GM12878 (cell line): ENCODE results near the gene PLIN3. TPM values are rescaled to one million over a fixed set of nuclear protein-coding genes. Genes with fewer than 3 reads are reported as not detected.

Experiments used
- ATAC-seq: fragments of 200-7000 bp; cut with Tn5 transposase; 3 replicates; pipeline ENCODE4 v1.9.1; 2020; ENCODE audit warnings: mild to moderate bottlenecking, moderate library complexity
- BruUV-seq: library from RNA; stranded (reverse); fragments of 400-500 nt; replicated peaks from 2 replicates; lab custom pipeline; 2021; lab: Mats Ljungman, UMichigan
- CTCF ChIA-PET: fragments of 300-600 bp; sonication (Branson Sonifier 250); formaldehyde crosslinking; extraction: SDS; loops from one replicate; lab custom pipeline; 2021; ENCODE audit warnings: inconsistent platforms; lab: Yijun Ruan, JAX
- POLR2A ChIA-PET: fragments of 350-600 bp; formaldehyde crosslinking; extraction: SDS; loops from one replicate; lab custom pipeline; 2021; ENCODE audit warnings: inconsistent platforms; lab: Charles Lee
- RAD21 ChIA-PET: fragments of 300-600 bp; sonication (Branson Sonifier 250); formaldehyde crosslinking; loops from one replicate; lab custom pipeline; 2023; ENCODE audit warnings: antibody characterized with exemption; ENCODE audit not compliant: unreplicated experiment; lab: Charles Lee
- SMC1A ChIA-PET: fragments of 300-600 bp; sonication (Branson Sonifier 250); formaldehyde crosslinking; loops from one replicate; lab custom pipeline; 2023; ENCODE audit not compliant: unreplicated experiment, uncharacterized antibody; lab: Charles Lee
- DNase-seq: peaks from one replicate; pipeline ENCODE4 v3.0.0-alpha.2; 2011; ENCODE audit warnings: low read depth, low spot score
- FAIRE-seq: peaks from 3 replicates; lab custom pipeline; 2011; peaks lifted over from hg19 to GRCh38; lab: Jason Lieb, UNC
- H2AFZ ChIP-seq: 2 replicates; pipeline ENCODE4 v1.6.0; 2011; ENCODE audit warnings: low read depth, low read length, control low read depth; ENCODE audit not compliant: control insufficient read depth
- H3K27ac ChIP-seq: 2 replicates; pipeline ENCODE4 v1.5.1; 2011; ENCODE audit warnings: control low read depth; ENCODE audit not compliant: control insufficient read depth, insufficient read depth
- H3K27me3 ChIP-seq, 2 experiments: replicated peaks in 1 of 2; 2 replicates each; pipeline versions ENCODE4 v1.6.0 to v1.6.1; 2011; ENCODE audit warnings: low read length in 1 of 2; ENCODE audit not compliant: control insufficient read depth in 2 of 2, insufficient read depth in 2 of 2
- H3K36me3 ChIP-seq, 2 experiments: 2 replicates each; pipeline ENCODE4 v1.5.1; 2011; ENCODE audit warnings: low read length in 1 of 2; ENCODE audit not compliant: control insufficient read depth in 2 of 2, insufficient read depth in 2 of 2
- H3K4me1 ChIP-seq: 2 replicates; pipeline ENCODE4 v1.6.1; 2011; ENCODE audit warnings: mild to moderate bottlenecking, low read length, moderate library complexity, mixed read lengths; ENCODE audit not compliant: control insufficient read depth, insufficient read depth
- H3K4me2 ChIP-seq: 2 replicates; pipeline ENCODE4 v1.6.0; 2011; ENCODE audit warnings: control low read depth; ENCODE audit not compliant: control insufficient read depth, insufficient read depth
- H3K4me3 ChIP-seq: fragments of 200-600 bp; sonication (generic); 2 replicates; pipeline ENCODE4 v1.5.1; 2016
- H3K79me2 ChIP-seq: 2 replicates; pipeline ENCODE4 v1.6.0; 2011; ENCODE audit warnings: low read length; ENCODE audit not compliant: control insufficient read depth, insufficient read depth
- H3K9ac ChIP-seq: 2 replicates; pipeline ENCODE4 v1.8.0; 2011; ENCODE audit warnings: low read length, control low read depth, mixed read lengths; ENCODE audit not compliant: control insufficient read depth, insufficient read depth
- H3K9me3 ChIP-seq: replicated peaks from 3 replicates; pipeline ENCODE4 v1.5.1; 2011; ENCODE audit warnings: mild to moderate bottlenecking, low read length; ENCODE audit not compliant: control insufficient read depth, insufficient read depth
- H4K20me1 ChIP-seq: 2 replicates; pipeline ENCODE4 v1.6.0; 2011; ENCODE audit not compliant: control insufficient read depth, insufficient read depth
- EED ChIP-seq: sonication (generic); IDR thresholded peaks from 2 replicates; pipeline ENCODE4 v1.6.1; 2016; ENCODE audit warnings: antibody characterized with exemption, low read depth
- IKZF2 ChIP-seq, 2 experiments: fragments of 450-650 bp; IDR thresholded peaks; 2 replicates each; pipeline ENCODE4 v1.6.1; 2017; ENCODE audit warnings: mild to moderate bottlenecking in 2 of 2, moderate library complexity in 2 of 2
- SMARCA5 ChIP-seq: fragments of 450-650 bp; IDR thresholded peaks from 2 replicates; pipeline ENCODE4 v1.6.1; 2017; ENCODE audit warnings: mild to moderate bottlenecking
- SPI1 ChIP-seq: IDR thresholded peaks from 2 replicates; pipeline ENCODE4 v1.6.1; 2011; ENCODE audit warnings: low read depth, mild to moderate bottlenecking, low read length, moderate library complexity, borderline replicate concordance; ENCODE audit not compliant: insufficient read depth
- WGBS: methylation state at CpG from one replicate; pipeline ENCODE4 v1.1.6; 2016; ENCODE audit warnings: low lambda C conversion rate; ENCODE audit not compliant: insufficient replicate concordance, insufficient coverage; ENCODE audit errors: missing lambda C conversion rate; 5-methylcytosine and 5-hydroxymethylcytosine counted together
- in situ Hi-C: fragments of 300-500 bp; cut with MboI; formaldehyde crosslinking; loops from 9 replicates; pipeline ENCODE4 v1.14.3; 2018; ENCODE audit warnings: mixed read lengths
- intact Hi-C: fragments of 100-400 bp; cut with micrococcal nuclease; formaldehyde crosslinking; loops from one replicate; pipeline ENCODE4 v1.14.2; 2022; ENCODE audit not compliant: unreplicated experiment
- polyA plus RNA-seq, 11 experiments: library from polyadenylated mRNA; depleted of rRNA in 4 of 11; unstranded in 6 of 11; stranded (reverse) in 5 of 11; fragments of >200 nt; fragmentation: Nextera tagmentation in 4 of 11; fragmentation: Illumina TruSeq in 1 of 11; extraction: Ambion mirVana in 4 of 11; extraction: Trizol in 1 of 11; gene quantifications; 1 replicate in 1 of 11; 2 replicates in 10 of 11; pipeline versions ENCODE4 v1.2.1 to v1.2.3, GENCODE V29; 2011 to 2016; ENCODE audit warnings: inconsistent platforms in 2 of 11, missing spikeins in 2 of 11, low read depth in 1 of 11
- total RNA-seq, 4 experiments: library from RNA; depleted of rRNA in 3 of 4; stranded (reverse); fragments of >200 nt in 3 of 4; fragmentation: Illumina TruSeq in 1 of 4; extraction: Trizol in 1 of 4; gene quantifications; 2 replicates each; pipeline versions ENCODE4 v1.2.1 to v1.2.3, GENCODE V29; 2013 to 2021

The PLIN3 gene
- total and polyA plus RNA-seq, 10 of the 15 experiments (the other 5 are each of a cell fraction or from before 2014, with no cell fraction given), result 7.7 to 71.4 (median 66.8) TPM

GRCh38 chr19:4870025-4870700, 2.7 kb upstream of the PLIN3 start:
- Histone ChIP-seq H3K4me2 (no peak overlapping the region), H3K27ac (no peak overlapping the region), H3K4me3 (no peak overlapping the region), H3K36me3 (no peaks in the 10 kb centered on the region), H3K4me1 (no peaks in the 10 kb centered on the region), H3K79me2 (peaks cover 15% of the 10 kb centered on the region), H3K9me3 (no peaks in the 10 kb centered on the region), H2AFZ (no peak overlapping the region), H3K27me3 (no peaks in the 10 kb centered on the region), H3K9ac (no peak overlapping the region), H4K20me1 (no peaks in the 10 kb centered on the region)
- RAD21 ChIA-PET, result interaction anchor here (0.7 to 8.5 kb wide), 4 partner anchors 43 to 131 kb away, joined by 3 to 79 read pairs (median 5); no protein-coding TSS in a partner anchor
- SMC1A ChIA-PET, result interaction anchor here (1.1 to 5.6 kb wide), 4 partner anchors 39 to 60 kb away, joined by 3 to 49 read pairs (median 10); partner anchors contain the start of gene TICAM1
- FAIRE-seq (no peak), ATAC-seq (peak; percentile 23), DNase-seq (no peak)
- CTCF ChIA-PET, result interaction anchor here (0.6 to 11.0 kb wide), 8 partner anchors 10 to 161 kb away, joined by 3 to 171 read pairs (median 10); no protein-coding TSS in a partner anchor
- POLR2A ChIA-PET, result interaction anchor here (0.7 to 1.8 kb wide), 2 partner anchors 42 to 47 kb away, joined by 3 to 13 read pairs; no protein-coding TSS in a partner anchor
- in situ Hi-C loops, result loop anchor here (5.0 kb wide), 2 partner anchors 42 to 162 kb away; no protein-coding TSS in a partner anchor
- no TSS peak for BruUV-seq
- 80% methylated on average over 10 of the region's 10 CpGs for WGBS
- TF ChIP-seq SPI1, result peak; percentile 59; the same call in 1 of the 2 replicates
- TF ChIP-seq EED, result no peak
- TF ChIP-seq IKZF2 (IDR thresholded peaks at IDR 0.05), result peak in 1 of 2 experiments; percentile 38; a peak in 1 of 4 replicates
- TF ChIP-seq SMARCA5, result peak; percentile 60
- intact Hi-C loops, result no loop called here
